Gastroesophageal sphincter (tissue), 4 donors: ENCODE results near the gene ELAVL4. TPM values are rescaled to one million over a fixed set of nuclear protein-coding genes. Genes with fewer than 3 reads are reported as not detected.

Experiments used
- ATAC-seq: fragments of 150-250 bp; one replicate; pipeline ENCODE4 v1.9.1; 2016; ENCODE audit warnings: mild to moderate bottlenecking, moderate library complexity
- H3K27ac ChIP-seq, 4 donors: fragments of 200-600 bp; sonication (generic) in 3 of 4; 1 replicate in 3 of 4; 2 replicates in 1 of 4; pipeline ENCODE4 v1.5.1; 2016 to 2019
- H3K27me3 ChIP-seq: fragments of 200-600 bp; sonication (generic); one replicate; pipeline ENCODE4 v1.5.1; 2019
- H3K36me3 ChIP-seq, 2 donors: fragments of 200-600 bp; sonication (generic); one replicate each; pipeline ENCODE4 v1.5.1; 2019; ENCODE audit warnings: control low read depth in 1 of 2
- H3K4me1 ChIP-seq, 3 donors: fragments of 200-600 bp; sonication (generic); 1 replicate in 2 of 3; 2 replicates in 1 of 3; pipeline ENCODE4 v1.5.1; 2016 to 2019; ENCODE audit warnings: control low read depth in 2 of 3
- H3K4me3 ChIP-seq, 2 donors: fragments of 200-600 bp; sonication (generic); one replicate each; pipeline ENCODE4 v1.5.1; 2019; ENCODE audit warnings: mild to moderate bottlenecking in 1 of 2, moderate library complexity in 1 of 2
- H3K9me3 ChIP-seq, 3 donors: fragments of 200-600 bp; sonication (generic); one replicate each; pipeline ENCODE4 v1.5.1; 2017 to 2019; ENCODE audit warnings: control low read depth in 2 of 3
- EP300 ChIP-seq: sonication (generic); formaldehyde crosslinking; IDR thresholded peaks from one replicate; pipeline ENCODE4 v1.6.1; 2017; ENCODE audit warnings: antibody characterized with exemption, mild to moderate bottlenecking
- POLR2A ChIP-seq, 2 donors: fragments of 450-650 bp; IDR thresholded peaks; one replicate each; pipeline ENCODE4 v1.6.1; 2017; ENCODE audit warnings: antibody characterized with exemption in 2 of 2, mild to moderate bottlenecking in 2 of 2, moderate library complexity in 1 of 2
- POLR2AphosphoS5 ChIP-seq: sonication (generic); formaldehyde crosslinking; IDR thresholded peaks from one replicate; pipeline ENCODE4 v1.6.1; 2017; ENCODE audit warnings: antibody characterized with exemption
- WGBS, 2 donors: methylation state at CpG; one replicate each; pipeline ENCODE4 v1.1.5; 2018; ENCODE audit warnings: low coverage in 1 of 2; 5-methylcytosine and 5-hydroxymethylcytosine counted together
- total RNA-seq, 4 donors: library from RNA; depleted of rRNA; stranded (reverse); fragments of >200 nt; gene quantifications; one replicate each; pipeline ENCODE4 v1.1.0, GENCODE V29; 2016
- TF ChIP-seq, protein P1 (sequence below), 4 experiments: fragments of 200-600 bp in 2 of 4; fragments of 450-650 bp in 2 of 4; sonication (generic) in 1 of 4; IDR thresholded peaks; one replicate each; pipeline ENCODE4 v1.5.1; 2017 to 2019; ENCODE audit warnings: antibody characterized with exemption in 4 of 4, mild to moderate bottlenecking in 2 of 4, moderate library complexity in 2 of 4

The ELAVL4 gene
- total RNA-seq = 1 to 10 TPM in 2 of 4 donors, under 1 TPM in 1, not detected in 1; 0.23 to 2.4 (median 2.0) TPM

GRCh38 chr1:50108497-50109059, at the start of gene ELAVL4:
TSS of gene ELAVL4 (plus strand) at chr1:50108920. CDS start at chr1:50109190, 270 bp downstream.
- WGBS, 2 donors = 42 to 46% methylated on average over 10 to 11 of the region's 11 CpGs
- Histone ChIP-seq H3K9me3 (no peaks in the 10 kb centered on the region), H3K4me3 (no peak within 1 kb of the TSS), H3K27me3 (peaks cover 49% of the 10 kb centered on the region), H3K4me1 (peaks cover 0 to 6% (median 0%) of the 10 kb centered on the region in 3 donors), H3K36me3 (no peaks in the 10 kb centered on the region), H3K27ac (no peak within 1 kb of the TSS)
- no peak for ATAC-seq
- TF ChIP-seq POLR2AphosphoS5 (no peak), POLR2A (IDR thresholded peaks at IDR 0.05) (no peak)

- TF ChIP-seq EP300 (no peak), POLR2A (IDR thresholded peaks at IDR 0.05) (no peak), POLR2AphosphoS5 (no peak)
- TF ChIP-seq, protein P1, sequence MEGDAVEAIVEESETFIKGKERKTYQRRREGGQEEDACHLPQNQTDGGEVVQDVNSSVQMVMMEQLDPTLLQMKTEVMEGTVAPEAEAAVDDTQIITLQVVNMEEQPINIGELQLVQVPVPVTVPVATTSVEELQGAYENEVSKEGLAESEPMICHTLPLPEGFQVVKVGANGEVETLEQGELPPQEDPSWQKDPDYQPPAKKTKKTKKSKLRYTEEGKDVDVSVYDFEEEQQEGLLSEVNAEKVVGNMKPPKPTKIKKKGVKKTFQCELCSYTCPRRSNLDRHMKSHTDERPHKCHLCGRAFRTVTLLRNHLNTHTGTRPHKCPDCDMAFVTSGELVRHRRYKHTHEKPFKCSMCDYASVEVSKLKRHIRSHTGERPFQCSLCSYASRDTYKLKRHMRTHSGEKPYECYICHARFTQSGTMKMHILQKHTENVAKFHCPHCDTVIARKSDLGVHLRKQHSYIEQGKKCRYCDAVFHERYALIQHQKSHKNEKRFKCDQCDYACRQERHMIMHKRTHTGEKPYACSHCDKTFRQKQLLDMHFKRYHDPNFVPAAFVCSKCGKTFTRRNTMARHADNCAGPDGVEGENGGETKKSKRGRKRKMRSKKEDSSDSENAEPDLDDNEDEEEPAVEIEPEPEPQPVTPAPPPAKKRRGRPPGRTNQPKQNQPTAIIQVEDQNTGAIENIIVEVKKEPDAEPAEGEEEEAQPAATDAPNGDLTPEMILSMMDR (IDR thresholded peaks at IDR 0.05) = no peak
- H3K9me3 ChIP-seq = no peaks in the 10 kb centered on the region
Observed at GRCh38 chr1:50060279-50060678, 48.4 kb upstream of the ELAVL4 start.

GRCh38 chr1:50066806-50067205, 41.9 kb upstream of the ELAVL4 start:
- Histone ChIP-seq H3K4me1 (no peaks in the 10 kb centered on the region), H3K9me3 (no peaks in the 10 kb centered on the region), H3K4me3 (no peak overlapping the region), H3K36me3 (no peaks in the 10 kb centered on the region), H3K27ac (no peak overlapping the region), H3K27me3 (no peaks in the 10 kb centered on the region)
- ATAC-seq = no peak
- TF ChIP-seq, protein P1 (IDR thresholded peaks at IDR 0.05) = no peak
- no peak for TF ChIP-seq EP300
- WGBS, 2 donors = 10 to 29% methylated on average over 1 of the region's 1 CpG

More at GRCh38 chr1:50060279-50060678, 48.4 kb upstream of the ELAVL4 start:
- Histone ChIP-seq H3K36me3 (no peaks in the 10 kb centered on the region), H3K4me3 (no peak overlapping the region), H3K27ac (no peak overlapping the region), H3K27me3 (no peaks in the 10 kb centered on the region), H3K4me1 (no peaks in the 10 kb centered on the region)
- ATAC-seq = no peak
- 66 to 74% methylated on average over 3 of the region's 3 CpGs for WGBS, 2 donors

DNA sequence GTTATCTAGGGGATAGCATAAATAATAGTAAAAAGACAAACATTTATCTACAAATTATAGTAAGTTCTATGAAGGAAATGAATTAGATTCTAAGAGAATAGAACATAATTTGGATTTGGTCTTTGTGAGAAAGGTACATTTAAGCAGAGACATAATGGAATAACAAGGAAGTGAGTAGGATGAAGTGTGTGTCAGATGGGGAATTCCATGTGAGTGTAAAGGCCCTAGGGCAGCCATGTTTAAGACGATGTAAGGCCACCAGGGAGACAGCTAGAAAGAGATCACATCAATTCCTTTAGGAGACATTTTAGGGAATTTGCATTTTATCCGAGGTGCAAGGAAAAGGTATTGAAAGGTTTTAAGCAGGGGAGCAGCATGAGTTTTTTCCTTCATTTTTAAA, 33.8 kb upstream of the ELAVL4 start:
- H3K36me3 ChIP-seq = no peaks in the 10 kb centered on the region
- no peak for ATAC-seq
- peaks cover 4% of the 10 kb centered on the region for H3K27me3 ChIP-seq
- no peaks in the 10 kb centered on the region for H3K4me1 ChIP-seq
- no peaks in the 10 kb centered on the region for H3K9me3 ChIP-seq
- TF ChIP-seq POLR2AphosphoS5 (no peak), POLR2A (IDR thresholded peaks at IDR 0.05) (no peak), EP300 (no peak)
- TF ChIP-seq, protein P1 (IDR thresholded peaks at IDR 0.05) = no peak
- no peak overlapping the region for H3K4me3 ChIP-seq
- 52 to 56% methylated on average over 2 of the region's 2 CpGs for WGBS, 2 donors
- no peak overlapping the region for H3K27ac ChIP-seq

GRCh38 chr1:50077273-50077672, 31.4 kb upstream of the ELAVL4 start:
- no peak for ATAC-seq
- Histone ChIP-seq H3K9me3 (no peaks in the 10 kb centered on the region), H3K36me3 (no peaks in the 10 kb centered on the region), H3K4me1 (no peaks in the 10 kb centered on the region), H3K4me3 (no peak overlapping the region), H3K27ac (no peak overlapping the region), H3K27me3 (peaks cover 4% of the 10 kb centered on the region)
- TF ChIP-seq, protein P1 (IDR thresholded peaks at IDR 0.05) = no peak
- TF ChIP-seq POLR2AphosphoS5 (no peak), POLR2A (IDR thresholded peaks at IDR 0.05) (no peak), EP300 (no peak)
- 43 to 86% methylated on average over 1 of the region's 1 CpG for WGBS, 2 donors
